SU-DHL-6 (cell line): Measurements from ENCODE around the gene YEATS2.

Experiments
- CTCF ChIP-seq: fragments of 200-600 bp; sonication (generic); IDR thresholded peaks from one replicate; pipeline ENCODE4 v1.5.1; 2017; ENCODE audit warnings: antibody characterized with exemption, mild to moderate bottlenecking, low read length, moderate library complexity; ENCODE audit not compliant: insufficient read depth, poor library complexity, severe bottlenecking
- EZH2phosphoT487 ChIP-seq: fragments of 200-600 bp; sonication (generic), shearing (Covaris generic); conservative IDR thresholded peaks from 2 replicates; pipeline ENCODE4 v1.6.1; 2018; ENCODE audit warnings: mild to moderate bottlenecking, antibody characterized with exemption, low read length, moderate library complexity, mixed read lengths

- no peak for TF ChIP-seq CTCF
- no peak for TF ChIP-seq EZH2phosphoT487
These were observed 95.4 kb downstream of the YEATS2 start for GRCh38 chr3:183792976-183793375.
